PC-3 (cell line): ENCODE measurements around the gene HTT-AS. TPM values are rescaled to one million over a fixed set of nuclear protein-coding genes. Genes with fewer than 3 reads are reported as not detected.

Experiments
- ATAC-seq: fragments of 200-7000 bp; cut with Tn5 transposase; 2 replicates; pipeline ENCODE4 v1.9.1; 2020; ENCODE audit warnings: mild to moderate bottlenecking, moderate library complexity
- BruUV-seq: library from RNA; stranded (reverse); fragments of 400-500 nt; replicated peaks from 2 replicates; lab custom pipeline; 2021; lab: Mats Ljungman, UMichigan
- CTCF ChIA-PET: fragments of 300-600 bp; sonication (Branson Sonifier 250); formaldehyde crosslinking; loops from one replicate; lab custom pipeline; 2022; ENCODE audit warnings: antibody characterized with exemption; lab: Charles Lee
- POLR2A ChIA-PET: fragments of 300-600 bp; sonication (Branson Sonifier 250); formaldehyde crosslinking; loops from one replicate; lab custom pipeline; 2022; ENCODE audit warnings: antibody characterized with exemption; ENCODE audit not compliant: unreplicated experiment; lab: Charles Lee
- DNase-seq: peaks from one replicate; pipeline ENCODE4 v3.0.0-alpha.2; 2015
- H2AFZ ChIP-seq: fragments of 300-600 bp; sonication (generic); 2 replicates; pipeline ENCODE4 v1.6.0; 2016; ENCODE audit warnings: antibody characterized with exemption, low read length
- H3F3A ChIP-seq: fragments of 300-600 bp; sonication (generic); one replicate; pipeline ENCODE4 v1.6.0; 2017; ENCODE audit warnings: antibody characterized with exemption, low read length, control low read depth, mild to moderate bottlenecking; ENCODE audit not compliant: unreplicated experiment
- H3K27ac ChIP-seq: fragments of 300-600 bp; sonication (generic); 2 replicates; pipeline ENCODE4 v1.5.1; 2016; ENCODE audit warnings: mild to moderate bottlenecking, low read length
- H3K27me3 ChIP-seq: fragments of 300-600 bp; sonication (generic); 2 replicates; pipeline ENCODE4 v1.6.1; 2016; ENCODE audit warnings: low read length, mixed read lengths
- H3K36me3 ChIP-seq: fragments of 300-600 bp; sonication (generic); 2 replicates; pipeline ENCODE4 v1.6.1; 2016; ENCODE audit warnings: low read depth, mixed run types, low read length, mixed read lengths
- H3K4me1 ChIP-seq: fragments of 300-600 bp; sonication (generic); 2 replicates; pipeline ENCODE4 v1.5.1; 2016; ENCODE audit warnings: low read length; ENCODE audit not compliant: insufficient read depth
- H3K4me2 ChIP-seq: fragments of 300-600 bp; sonication (generic); 2 replicates; pipeline ENCODE4 v1.6.0; 2016; ENCODE audit warnings: low read length
- H3K4me3 ChIP-seq: fragments of 300-600 bp; sonication (generic); 2 replicates; pipeline ENCODE4 v1.5.1; 2016; ENCODE audit warnings: mild to moderate bottlenecking, low read length, mixed read lengths
- H3K79me2 ChIP-seq: fragments of 300-600 bp; sonication (generic); 2 replicates; pipeline ENCODE4 v1.6.1; 2017; ENCODE audit warnings: low read length, mixed read lengths
- H3K9ac ChIP-seq: fragments of 300-600 bp; sonication (generic); 2 replicates; pipeline ENCODE4 v1.6.0; 2016; ENCODE audit warnings: mild to moderate bottlenecking, low read length
- H3K9me2 ChIP-seq: fragments of 300-600 bp; sonication (generic); replicated peaks from 2 replicates; pipeline ENCODE4 v1.6.1; 2016; ENCODE audit warnings: mixed run types, low read length, mixed read lengths
- H3K9me3 ChIP-seq: fragments of 300-600 bp; sonication (generic); 2 replicates; pipeline ENCODE4 v1.6.1; 2016; ENCODE audit warnings: low read length, mixed read lengths
- H4K20me1 ChIP-seq: fragments of 300-600 bp; sonication (generic); 2 replicates; pipeline ENCODE4 v1.6.1; 2016; ENCODE audit warnings: low read length, mixed read lengths
- EZH2 ChIP-seq: fragments of 300-600 bp; sonication (generic); IDR thresholded peaks from one replicate; pipeline ENCODE4 v1.6.1; 2017; ENCODE audit warnings: antibody characterized with exemption, mild to moderate bottlenecking, low read length; ENCODE audit not compliant: unreplicated experiment
- EZH2phosphoT487 ChIP-seq: fragments of 300-600 bp; sonication (generic); IDR thresholded peaks from 2 replicates; pipeline ENCODE4 v1.6.1; 2018; ENCODE audit warnings: mild to moderate bottlenecking, antibody characterized with exemption, low read length, borderline replicate concordance
- intact Hi-C: fragments of 100-400 bp; cut with micrococcal nuclease; formaldehyde crosslinking; loops from 2 replicates; pipeline ENCODE4 v1.9.0; 2023
- total RNA-seq: library from RNA; depleted of rRNA; stranded (reverse); fragments of >200 nt; gene quantifications from 2 replicates; pipeline ENCODE4 v1.2.3, GENCODE V29; 2014
- TF ChIP-seq, protein P1 (sequence below): fragments of 300-600 bp; sonication (generic); conservative IDR thresholded peaks from 2 replicates; pipeline ENCODE4 v1.5.1; 2017; ENCODE audit warnings: antibody characterized with exemption, low read depth, mild to moderate bottlenecking, low read length

Gene HTT-AS
- total RNA-seq, 1 experiment from 2014 or later: not detected

DNA sequence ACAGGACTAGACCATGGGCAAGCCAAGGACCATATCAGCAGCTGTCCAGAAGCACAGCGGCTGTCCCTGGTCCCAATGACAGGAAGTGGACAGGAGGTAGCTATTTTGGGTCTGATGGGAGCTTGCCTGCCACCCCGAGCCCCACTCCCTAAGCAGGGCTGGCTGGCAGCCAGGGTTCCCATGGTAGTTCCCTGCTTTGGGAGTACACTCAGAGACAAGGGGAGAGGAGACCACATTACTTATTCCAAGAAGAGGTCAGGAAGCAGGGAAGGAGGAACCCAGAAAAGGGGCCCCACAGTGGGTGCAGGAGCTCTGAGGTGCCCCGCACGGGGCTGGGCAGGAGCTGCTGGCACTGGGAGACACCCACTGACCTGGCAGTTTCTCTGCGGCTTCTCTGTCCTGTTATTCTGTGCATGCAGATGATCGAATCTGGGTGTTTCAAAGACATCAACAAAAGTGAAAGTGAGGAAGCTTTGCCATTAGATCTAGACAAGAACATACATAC lies 36.3 kb downstream of the HTT-AS start:
- no peaks in the 10 kb centered on the region for H3K9me2 ChIP-seq
- no peak overlapping the region for H2AFZ ChIP-seq
- no peak overlapping the region for H3K9ac ChIP-seq
- H3F3A ChIP-seq: no peaks in the 10 kb centered on the region
- H3K9me3 ChIP-seq: no peaks in the 10 kb centered on the region
- no peaks in the 10 kb centered on the region for H3K27me3 ChIP-seq
- DNase-seq: no peak
- H3K4me3 ChIP-seq: no peak overlapping the region
- TF ChIP-seq EZH2 (no peak), EZH2phosphoT487 (no peak)
- TF ChIP-seq, protein P1, sequence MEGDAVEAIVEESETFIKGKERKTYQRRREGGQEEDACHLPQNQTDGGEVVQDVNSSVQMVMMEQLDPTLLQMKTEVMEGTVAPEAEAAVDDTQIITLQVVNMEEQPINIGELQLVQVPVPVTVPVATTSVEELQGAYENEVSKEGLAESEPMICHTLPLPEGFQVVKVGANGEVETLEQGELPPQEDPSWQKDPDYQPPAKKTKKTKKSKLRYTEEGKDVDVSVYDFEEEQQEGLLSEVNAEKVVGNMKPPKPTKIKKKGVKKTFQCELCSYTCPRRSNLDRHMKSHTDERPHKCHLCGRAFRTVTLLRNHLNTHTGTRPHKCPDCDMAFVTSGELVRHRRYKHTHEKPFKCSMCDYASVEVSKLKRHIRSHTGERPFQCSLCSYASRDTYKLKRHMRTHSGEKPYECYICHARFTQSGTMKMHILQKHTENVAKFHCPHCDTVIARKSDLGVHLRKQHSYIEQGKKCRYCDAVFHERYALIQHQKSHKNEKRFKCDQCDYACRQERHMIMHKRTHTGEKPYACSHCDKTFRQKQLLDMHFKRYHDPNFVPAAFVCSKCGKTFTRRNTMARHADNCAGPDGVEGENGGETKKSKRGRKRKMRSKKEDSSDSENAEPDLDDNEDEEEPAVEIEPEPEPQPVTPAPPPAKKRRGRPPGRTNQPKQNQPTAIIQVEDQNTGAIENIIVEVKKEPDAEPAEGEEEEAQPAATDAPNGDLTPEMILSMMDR: no peak
- ChIA-PET POLR2A (no interaction called here), CTCF (interaction anchor here (0.6 to 0.7 kb wide), 2 partner anchors 61 to 74 kb away, joined by 3 to 4 read pairs; partner anchors contain the start of gene GRK4)
- no peaks in the 10 kb centered on the region for H4K20me1 ChIP-seq
- no peaks in the 10 kb centered on the region; the same call in 1 of the 2 replicates for H3K79me2 ChIP-seq
- H3K4me1 ChIP-seq: peaks cover 16% of the 10 kb centered on the region
- intact Hi-C loops: loop anchor here (2.0 to 5.0 kb wide), 2 partner anchors 61 to 76 kb away; partner anchors contain the start of genes GRK4 and NOP14
- H3K27ac ChIP-seq: no peak overlapping the region
- no peaks in the 10 kb centered on the region for H3K36me3 ChIP-seq
- BruUV-seq: no TSS peak
- ATAC-seq: no peak
- no peak overlapping the region for H3K4me2 ChIP-seq

DNA sequence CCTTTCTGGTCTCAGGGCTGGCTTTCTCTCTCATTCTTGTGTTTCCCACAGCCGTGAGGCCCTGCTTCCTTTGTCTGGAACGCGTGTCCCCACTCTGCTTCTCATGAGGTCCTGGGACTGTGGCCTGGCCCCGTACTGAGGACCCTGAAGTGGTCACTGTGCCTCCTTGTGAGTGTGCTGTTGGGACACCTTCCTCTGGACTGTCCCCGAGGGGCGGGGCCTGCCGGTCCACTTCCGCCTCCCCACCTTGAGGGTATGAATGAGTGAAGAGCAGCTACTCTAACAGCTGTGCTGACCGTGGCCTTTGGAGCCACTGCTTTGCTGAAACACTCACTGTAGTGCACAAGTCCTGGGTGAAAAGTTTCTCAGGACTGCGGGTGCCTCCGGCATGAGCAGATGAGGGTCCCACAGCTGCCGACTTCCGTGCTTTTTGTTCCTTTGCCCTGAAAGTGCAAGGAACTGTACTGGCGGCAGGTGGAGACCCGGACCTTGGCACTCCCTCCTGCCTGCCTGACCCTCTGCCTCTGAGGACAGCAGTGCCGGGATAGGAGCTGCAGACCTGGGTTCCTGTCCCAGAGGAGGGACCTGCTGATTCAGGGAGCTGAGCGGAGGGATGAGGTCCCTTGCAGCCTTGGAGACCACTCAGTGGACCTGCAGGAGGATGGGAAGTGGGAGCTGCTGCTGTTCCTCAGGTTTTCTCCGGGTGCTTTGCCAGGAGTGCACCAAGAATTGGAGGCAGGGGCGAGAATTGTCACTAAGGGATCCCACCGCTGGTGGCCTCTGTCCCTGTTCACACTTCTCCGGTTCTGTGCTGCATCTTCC lies 38.0 kb downstream of the HTT-AS start:
- H2AFZ ChIP-seq: no peak overlapping the region
- ATAC-seq: no peak
- no peaks in the 10 kb centered on the region for H3K9me3 ChIP-seq
- CTCF ChIA-PET: no interaction called here
- intact Hi-C loops: loop anchor here (2.0 to 5.0 kb wide), 2 partner anchors 60 to 74 kb away; partner anchors contain the start of genes GRK4 and NOP14
- H3K9ac ChIP-seq: no peak overlapping the region
- DNase-seq: no peak
- H3K9me2 ChIP-seq: no peaks in the 10 kb centered on the region
- H3K27ac ChIP-seq: no peak overlapping the region
- H3K4me3 ChIP-seq: no peak overlapping the region
- no peaks in the 10 kb centered on the region for H3K36me3 ChIP-seq
- POLR2A ChIA-PET: no interaction called here
- H3F3A ChIP-seq: no peaks in the 10 kb centered on the region
- no peaks in the 10 kb centered on the region for H4K20me1 ChIP-seq
- TF ChIP-seq, protein P1: no peak
- TF ChIP-seq EZH2phosphoT487: no peak
- TF ChIP-seq EZH2: no peak
- peaks cover 6% of the 10 kb centered on the region for H3K4me1 ChIP-seq
- H3K79me2 ChIP-seq: no peaks in the 10 kb centered on the region
- no TSS peak for BruUV-seq
- H3K4me2 ChIP-seq: no peak overlapping the region
- H3K27me3 ChIP-seq: no peaks in the 10 kb centered on the region

DNA sequence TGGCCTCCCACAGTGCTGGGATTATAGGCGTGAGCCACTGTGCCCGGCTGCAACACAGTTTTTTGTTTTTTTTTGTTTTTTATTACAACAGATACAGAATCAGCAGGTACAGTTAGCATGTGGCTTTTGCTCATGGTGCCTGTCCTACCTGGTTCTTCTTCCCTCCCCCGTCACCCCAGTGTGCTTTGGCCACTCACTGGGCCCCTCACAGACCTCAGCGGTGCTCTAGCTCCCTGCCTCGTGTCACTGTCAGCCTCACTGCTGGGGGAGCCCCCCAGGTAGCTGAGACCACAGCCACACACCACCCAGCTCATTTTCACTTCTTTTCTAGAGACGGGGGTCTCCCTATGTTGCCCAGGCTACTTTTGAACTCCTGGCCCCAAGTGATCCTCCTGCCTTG lies 38.7 kb downstream of the HTT-AS start:
- H3K27ac ChIP-seq: no peak overlapping the region
- H3K9ac ChIP-seq: no peak overlapping the region
- H3F3A ChIP-seq: no peaks in the 10 kb centered on the region
- CTCF ChIA-PET: no interaction called here
- no peak overlapping the region for H3K4me3 ChIP-seq
- no peaks in the 10 kb centered on the region for H3K36me3 ChIP-seq
- no peaks in the 10 kb centered on the region for H3K9me3 ChIP-seq
- no peaks in the 10 kb centered on the region for H3K9me2 ChIP-seq
- DNase-seq (no peak), ATAC-seq (no peak)
- H3K4me2 ChIP-seq: no peak overlapping the region
- H3K27me3 ChIP-seq: no peaks in the 10 kb centered on the region
- H4K20me1 ChIP-seq: no peaks in the 10 kb centered on the region
- H3K4me1 ChIP-seq: no peaks in the 10 kb centered on the region
- no peak overlapping the region for H2AFZ ChIP-seq
- intact Hi-C loops: loop anchor here (2.0 to 5.0 kb wide), 2 partner anchors 59 to 73 kb away; partner anchors contain the start of genes GRK4 and NOP14
- BruUV-seq: no TSS peak
- POLR2A ChIA-PET: no interaction called here
- no peaks in the 10 kb centered on the region for H3K79me2 ChIP-seq
- TF ChIP-seq EZH2phosphoT487 (no peak), EZH2 (no peak)
- TF ChIP-seq, protein P1: no peak
